GM19397 (cell line): Measurements from ENCODE around the gene ANP32B.
A peak's percentile ranks its signal among the peaks of the same experiment; 100 is the strongest.
"Not testable (repeated sequence)": the region's sequence is repeated elsewhere in the genome, so short reads cannot be mapped to it uniquely, and the experiment has no call there.

ENCODE experiments used
- ATAC-seq: cut with Tn5 transposase; IDR thresholded peaks from one replicate; pipeline ENCODE4 v1.9.1; 2021; ENCODE audit warnings: mild to moderate bottlenecking, moderate library complexity; ENCODE audit not compliant: unreplicated experiment

ANP32B gene

GRCh38 chr9:97982683-97983588 is at the start of gene ANP32B:
Gene ANP32B, plus strand, starts transcription at chr9:97983341. Its CDS starts 215 bp downstream, at chr9:97983556.
- peak; percentile 60 for ATAC-seq

GRCh38 chr9:97934321-97935115 is 48.6 kb upstream of the ANP32B start:
- no peak for ATAC-seq

- no peak for ATAC-seq
These were observed 47.9 kb upstream of the ANP32B start for GRCh38 chr9:97935276-97935675.

GRCh38 chr9:97936998-97937397 is 46.1 kb upstream of the ANP32B start:
- ATAC-seq: no peak

- no peak for ATAC-seq
These were observed 45.0 kb upstream of the ANP32B start, which contains the start of gene HEMGN for GRCh38 chr9:97938081-97938644. Gene HEMGN, minus strand, starts transcription at chr9:97938172. Its CDS starts 36 bp downstream, at chr9:97938136.

- ATAC-seq: no peak
These were observed 42.9 kb upstream of the ANP32B start for GRCh38 chr9:97940233-97940632.

- ATAC-seq: no peak
These were observed 42.4 kb upstream of the ANP32B start for GRCh38 chr9:97940741-97941140.

GRCh38 chr9:97941323-97941722 is 41.8 kb upstream of the ANP32B start:
- ATAC-seq: no peak

GRCh38 chr9:97943308-97943855 is 39.8 kb upstream of the ANP32B start:
- no peak for ATAC-seq

- no peak for ATAC-seq
These were observed 38.5 kb upstream of the ANP32B start for GRCh38 chr9:97944612-97945011.

GRCh38 chr9:97945470-97945869 is 37.7 kb upstream of the ANP32B start:
- ATAC-seq: not testable (repeated sequence)

- not testable (repeated sequence) for ATAC-seq
These were observed 36.0 kb upstream of the ANP32B start for GRCh38 chr9:97947094-97947493.

- not testable (repeated sequence) for ATAC-seq
These were observed 32.3 kb upstream of the ANP32B start for GRCh38 chr9:97950873-97951272.

- ATAC-seq: peak; percentile 64
These were observed 28.6 kb upstream of the ANP32B start for GRCh38 chr9:97954550-97954989.

- no peak for ATAC-seq
These were observed 26.8 kb upstream of the ANP32B start for GRCh38 chr9:97956331-97956730.

- ATAC-seq: no peak
These were observed 24.2 kb upstream of the ANP32B start for GRCh38 chr9:97958812-97959511.

- no peak for ATAC-seq
These were observed 23.6 kb upstream of the ANP32B start for GRCh38 chr9:97959585-97959984.

- ATAC-seq: not testable (repeated sequence)
These were observed 22.3 kb upstream of the ANP32B start for GRCh38 chr9:97960678-97961328.

- ATAC-seq: no peak
These were observed 21.8 kb upstream of the ANP32B start for GRCh38 chr9:97961361-97961760.

GRCh38 chr9:97962136-97962535 is 21.0 kb upstream of the ANP32B start:
- no peak for ATAC-seq
